NK-92 treated with Interleukin-12 subunit alpha and Interleukin-12 subunit beta, amount 100 ng/mL, for 24 hours (cell line): ENCODE results near the gene SYT7.
"Not testable (repeated sequence)": the region's sequence is repeated elsewhere in the genome, so short reads cannot be mapped to it uniquely, and the experiment has no call there.

Experiments used
- DNase-seq: peaks from one replicate; lab custom pipeline; 2025; lab: John Stamatoyannopoulos, UW

The SYT7 gene

GRCh38 chr11:61581030-61581928 is at the start of gene SYT7:
Gene SYT7, minus strand, starts transcription at chr11:61581076. Its CDS starts 256 bp downstream, at chr11:61580820.
- DNase-seq = peak; percentile 20

GRCh38 chr11:61630089-61630488 is 49.2 kb upstream of the SYT7 start:
- DNase-seq = no peak

GRCh38 chr11:61629082-61629833 is 48.4 kb upstream of the SYT7 start:
- DNase-seq = no peak

- no peak for DNase-seq
Measured at GRCh38 chr11:61628662-61628970, 47.7 kb upstream of the SYT7 start.

- no peak for DNase-seq
Measured at GRCh38 chr11:61627850-61628661, 47.2 kb upstream of the SYT7 start.

GRCh38 chr11:61626580-61627380 is 45.9 kb upstream of the SYT7 start:
- DNase-seq = no peak

- no peak for DNase-seq
Measured at GRCh38 chr11:61625525-61625924, 44.6 kb upstream of the SYT7 start.

GRCh38 chr11:61621917-61622585 is 41.2 kb upstream of the SYT7 start:
- no peak for DNase-seq

- no peak for DNase-seq
Measured at GRCh38 chr11:61619471-61620226, 38.8 kb upstream of the SYT7 start.

GRCh38 chr11:61618978-61619377 is 38.1 kb upstream of the SYT7 start:
- no peak for DNase-seq

- DNase-seq = no peak
Measured at GRCh38 chr11:61617515-61617914, 36.6 kb upstream of the SYT7 start.

- DNase-seq = no peak
Measured at GRCh38 chr11:61616434-61616833, 35.6 kb upstream of the SYT7 start.

- not testable (repeated sequence) for DNase-seq
Measured at GRCh38 chr11:61614782-61615181, 33.9 kb upstream of the SYT7 start.

GRCh38 chr11:61613870-61614269 is 33.0 kb upstream of the SYT7 start:
- no peak for DNase-seq

- DNase-seq = no peak
Measured at GRCh38 chr11:61613051-61613450, 32.2 kb upstream of the SYT7 start.

- no peak for DNase-seq
Measured at GRCh38 chr11:61611309-61611708, 30.4 kb upstream of the SYT7 start.

GRCh38 chr11:61610905-61611304 is 30.0 kb upstream of the SYT7 start:
- DNase-seq = no peak

- DNase-seq = no peak
Measured at GRCh38 chr11:61609980-61610366, 29.1 kb upstream of the SYT7 start.

- DNase-seq = no peak
Measured at GRCh38 chr11:61609000-61609979, 28.4 kb upstream of the SYT7 start.
